ENCODE measurements around the gene CACNG6.

Gene CACNG6

GRCh38 chr19:54047616-54048015 lies 56.2 kb downstream of the CACNG6 start:
- peak; percentile 90 to 92 for DNase-seq
